OCI-M2 (cell line): Measurements from ENCODE around the gene STK36.

Experiments
- DNase-seq: peaks from one replicate; lab custom pipeline; 2025; ENCODE audit not compliant: unreplicated experiment; lab: John Stamatoyannopoulos, UW

Gene STK36

DNA sequence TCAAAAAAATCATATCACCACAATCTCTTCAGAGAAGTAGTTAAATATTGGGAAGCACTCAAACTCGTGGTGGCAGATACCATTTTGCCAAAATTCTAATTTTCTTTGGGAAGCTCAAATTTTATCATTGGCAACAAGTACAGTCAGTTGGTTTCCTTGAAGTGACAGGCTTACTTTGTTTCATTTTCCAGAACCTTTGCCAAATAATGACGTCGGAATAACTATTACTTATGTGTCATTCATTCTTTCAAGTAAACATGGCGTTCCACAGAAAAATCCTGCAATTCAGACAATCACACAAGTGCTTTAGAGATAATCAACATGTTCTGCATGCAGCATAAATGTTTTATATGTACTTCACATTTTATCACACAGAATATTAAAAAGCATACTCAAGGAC is 44.2 kb downstream of the STK36 start:
- no peak for DNase-seq

DNA sequence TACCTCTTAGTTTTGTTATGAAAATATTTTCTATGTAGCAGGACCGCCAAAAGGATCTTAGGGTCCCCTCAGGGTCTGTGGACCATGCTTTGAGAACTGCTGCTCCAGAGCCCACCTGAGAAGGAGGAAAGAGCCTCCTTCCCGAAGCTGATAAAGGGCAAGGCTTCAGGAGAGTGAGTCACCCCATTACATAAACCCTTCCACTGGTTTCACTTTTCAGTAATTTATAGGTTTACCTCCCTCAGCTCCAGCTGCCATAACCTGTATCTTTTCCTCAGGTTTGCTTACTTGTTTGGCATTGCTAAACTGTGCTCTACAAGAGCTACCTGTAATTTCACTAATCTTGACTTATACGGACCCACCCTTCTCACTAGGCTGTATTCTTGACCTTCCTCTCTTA is 45.4 kb downstream of the STK36 start:
- no peak for DNase-seq

DNA sequence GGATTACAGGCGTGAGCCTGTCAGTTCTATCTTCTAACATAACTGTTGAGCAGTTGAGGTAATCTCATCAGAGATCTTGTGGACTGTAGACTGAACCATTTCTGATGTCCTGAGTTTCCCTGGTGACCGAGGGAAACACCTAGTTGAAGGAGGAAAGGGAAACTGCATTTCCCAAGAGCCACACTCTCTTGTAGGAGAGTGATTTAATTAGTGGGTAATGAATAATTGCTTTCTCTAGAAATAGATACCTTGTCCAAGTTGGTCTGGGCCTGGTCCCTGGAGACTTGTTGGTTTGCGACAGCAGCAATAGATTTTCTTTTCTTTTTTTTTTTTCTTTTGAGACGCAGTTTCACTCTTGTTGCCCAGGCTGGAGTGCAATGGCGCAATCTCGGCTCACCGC is 46.2 kb downstream of the STK36 start:
- DNase-seq = no peak

DNA sequence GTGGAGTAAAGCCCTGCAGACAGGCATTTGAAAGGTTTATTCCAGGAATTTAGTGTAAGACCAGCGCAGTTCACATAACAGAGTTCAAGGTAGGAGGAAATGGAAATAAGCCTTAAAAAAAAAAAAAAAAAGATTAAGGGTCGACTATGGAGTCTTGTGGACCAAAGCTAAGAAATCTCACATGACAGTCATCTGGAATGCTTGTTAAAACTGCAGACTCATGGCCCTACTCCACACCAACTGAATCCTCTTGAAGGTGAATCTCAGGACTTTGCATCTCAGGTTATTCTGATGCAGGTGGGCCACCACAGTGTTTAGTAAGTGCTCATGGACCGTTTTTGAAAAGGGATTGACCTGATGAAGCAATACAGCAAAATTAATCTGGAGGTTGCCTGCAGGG is 47.6 kb downstream of the STK36 start:
- no peak for DNase-seq

DNA sequence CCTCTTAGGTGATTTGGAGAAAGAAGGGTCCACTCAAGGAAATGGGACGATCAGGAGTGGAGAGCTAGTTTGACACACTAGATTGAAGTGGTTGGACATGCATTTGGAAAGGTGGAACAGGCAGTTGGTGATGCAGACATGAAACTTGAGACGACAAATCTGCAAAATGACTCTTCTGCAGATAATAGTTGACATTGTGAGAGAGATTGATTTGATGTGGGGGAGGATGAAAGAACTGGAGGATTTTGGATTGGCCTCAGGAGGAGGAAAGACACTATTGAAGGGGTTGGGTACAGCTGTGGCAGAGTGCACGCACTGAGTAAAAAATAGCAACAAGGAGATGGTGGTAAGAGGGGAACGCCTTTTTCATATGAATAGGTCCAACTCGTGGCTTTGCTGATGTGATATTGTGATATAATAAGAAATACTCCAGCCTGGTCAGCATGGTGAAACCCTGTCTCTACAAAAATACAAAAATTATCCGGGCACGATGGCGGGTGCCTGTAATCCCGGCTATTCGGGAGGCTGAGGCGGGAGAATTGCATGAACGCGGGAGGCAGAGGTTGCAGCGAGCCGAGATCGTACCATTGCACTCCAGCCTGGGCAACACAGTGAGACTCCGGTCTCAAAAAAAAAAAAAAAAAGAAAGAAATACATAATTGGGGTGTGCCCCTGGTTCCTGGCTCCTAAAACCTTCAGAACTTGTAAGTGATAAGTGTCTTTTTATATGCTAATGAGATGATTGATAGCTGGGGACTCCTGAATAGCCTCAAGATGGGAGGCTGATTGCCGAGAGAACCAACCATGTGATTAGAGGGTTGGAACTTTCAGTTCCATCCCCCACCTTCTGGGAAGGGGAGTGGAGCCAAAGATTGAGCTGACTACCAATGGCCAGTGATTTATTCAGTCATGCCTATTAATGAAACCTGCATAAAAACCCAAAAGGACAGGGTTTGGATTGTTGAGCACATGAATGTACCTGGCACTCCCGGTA is 48.5 kb downstream of the STK36 start:
- DNase-seq = no peak

DNA sequence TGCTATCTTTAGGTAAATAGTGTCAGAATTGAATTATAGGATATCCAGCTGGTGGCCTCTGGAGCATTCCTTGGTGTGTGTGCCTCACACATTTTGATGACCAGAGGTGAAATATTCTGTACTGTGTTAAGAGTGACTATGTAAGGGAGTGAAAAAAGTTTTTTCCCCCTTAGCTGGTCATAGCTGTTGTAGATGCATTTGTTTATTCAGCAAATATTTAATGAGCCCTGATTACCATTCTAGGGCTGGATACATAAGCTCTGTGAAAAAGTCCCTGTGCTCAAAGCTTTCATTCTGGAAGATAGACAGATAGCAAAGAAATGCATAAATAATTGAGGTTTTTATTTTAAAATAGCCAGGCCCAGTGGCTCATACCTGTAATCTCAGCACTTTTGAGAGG is 49.6 kb downstream of the STK36 start:
- DNase-seq = no peak

DNA sequence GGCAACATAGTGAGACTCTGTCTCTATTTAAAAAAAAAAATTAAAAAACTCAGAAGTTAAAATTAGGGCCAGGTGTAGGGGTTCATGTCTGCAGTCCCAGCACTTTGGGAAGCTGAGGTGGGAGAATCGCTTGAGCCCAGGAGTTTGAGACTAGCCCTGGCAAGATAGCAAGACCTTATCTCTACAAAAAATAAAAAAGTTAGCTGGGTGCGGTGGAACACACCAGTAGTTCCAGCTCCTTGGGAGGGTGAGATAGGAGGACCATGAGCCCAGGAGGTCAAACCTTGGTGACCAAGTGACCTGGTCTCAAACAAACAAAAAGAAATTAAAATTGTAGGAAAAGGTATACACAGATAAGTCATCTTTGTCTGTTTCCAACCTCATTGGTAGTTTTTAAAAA is 50.0 kb downstream of the STK36 start:
- no peak for DNase-seq

DNA sequence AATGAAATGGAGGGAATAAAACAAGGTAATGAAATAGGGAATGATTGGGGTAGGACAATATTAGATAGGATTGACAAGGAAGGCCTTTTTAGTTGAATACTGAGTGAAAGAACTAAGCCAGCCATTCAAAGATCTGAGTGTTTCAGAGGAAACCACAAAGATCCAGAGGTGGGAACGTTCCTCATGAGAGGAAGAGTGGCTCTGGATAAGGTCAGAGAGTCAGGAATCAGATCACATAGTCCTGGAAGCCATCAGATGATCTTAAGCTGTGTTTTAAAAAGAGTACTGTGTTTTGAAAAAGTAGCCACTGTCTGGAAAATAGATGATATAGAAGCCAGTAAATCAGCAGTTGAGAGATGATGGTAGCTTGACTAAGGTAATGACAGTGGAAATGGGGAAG is 50.5 kb downstream of the STK36 start:
- no peak for DNase-seq

DNA sequence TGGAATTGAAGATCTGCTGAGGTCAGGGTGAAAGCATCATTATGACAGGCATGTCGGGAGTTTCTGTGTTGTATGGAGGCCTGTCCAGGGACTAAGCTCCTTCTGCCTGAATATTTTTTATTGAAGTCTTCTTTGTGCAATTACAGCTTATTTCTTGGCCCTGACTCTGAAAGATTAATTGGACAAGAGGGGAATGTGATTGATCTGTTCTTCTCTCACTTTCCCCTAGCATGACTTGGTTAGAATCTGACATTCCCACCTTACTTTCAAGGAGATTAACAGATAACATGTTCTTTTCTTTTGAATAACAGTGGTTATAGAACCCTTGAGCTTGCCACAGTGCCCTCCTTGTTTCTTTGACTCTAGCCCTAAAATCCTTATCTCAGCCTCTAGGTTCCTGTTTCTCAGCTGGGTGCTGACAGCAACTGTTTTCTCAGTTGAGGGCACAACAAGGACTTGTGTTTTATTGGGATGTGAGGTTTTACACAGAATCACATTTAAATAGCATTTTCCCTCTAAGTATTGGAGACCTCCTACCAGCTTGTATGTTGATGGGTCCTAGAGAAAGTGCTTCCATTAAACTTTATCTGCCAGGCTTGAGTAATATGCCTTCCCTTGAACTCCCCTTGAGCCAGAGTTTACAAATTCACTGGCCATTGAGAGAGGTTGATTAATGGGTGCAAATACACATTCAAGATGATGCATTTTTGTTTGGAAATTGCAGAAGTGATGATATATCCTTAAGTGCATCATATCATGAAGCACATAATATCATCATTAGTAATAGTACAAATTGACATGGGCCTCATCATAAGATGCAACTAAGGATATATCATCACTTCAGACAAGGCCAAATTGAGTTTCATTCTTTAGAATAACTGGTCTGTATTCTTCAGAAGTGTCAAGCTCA is 51.2 kb downstream of the STK36 start:
- DNase-seq = no peak

DNA sequence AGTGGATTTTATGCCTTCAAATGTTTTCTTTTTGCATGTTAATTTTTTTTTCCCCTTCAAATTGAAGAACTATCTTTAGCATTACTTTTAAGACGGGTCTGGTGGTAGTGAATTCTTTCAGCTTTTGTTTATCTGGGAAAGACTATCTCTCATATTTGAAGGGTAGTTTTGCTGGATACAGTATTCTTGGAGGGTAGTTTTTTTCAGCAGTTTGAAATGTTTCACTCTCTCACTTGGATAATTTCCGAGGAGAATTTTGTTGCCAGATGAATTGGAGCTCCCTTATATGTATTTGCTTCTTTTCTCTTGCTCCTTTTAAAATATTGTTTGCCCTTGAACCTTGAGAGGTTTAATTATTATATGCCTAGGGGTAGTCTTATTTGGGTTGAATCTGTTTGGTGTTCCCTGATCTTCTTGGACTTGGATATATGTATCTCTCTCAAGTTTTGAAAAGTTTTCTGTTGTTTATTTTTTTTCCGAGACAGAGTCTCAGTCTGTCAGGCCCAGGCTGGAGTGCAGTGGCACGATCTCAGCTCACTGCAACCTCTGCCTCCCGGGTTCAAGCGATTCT is 54.2 kb downstream of the STK36 start:
- DNase-seq = no peak

DNA sequence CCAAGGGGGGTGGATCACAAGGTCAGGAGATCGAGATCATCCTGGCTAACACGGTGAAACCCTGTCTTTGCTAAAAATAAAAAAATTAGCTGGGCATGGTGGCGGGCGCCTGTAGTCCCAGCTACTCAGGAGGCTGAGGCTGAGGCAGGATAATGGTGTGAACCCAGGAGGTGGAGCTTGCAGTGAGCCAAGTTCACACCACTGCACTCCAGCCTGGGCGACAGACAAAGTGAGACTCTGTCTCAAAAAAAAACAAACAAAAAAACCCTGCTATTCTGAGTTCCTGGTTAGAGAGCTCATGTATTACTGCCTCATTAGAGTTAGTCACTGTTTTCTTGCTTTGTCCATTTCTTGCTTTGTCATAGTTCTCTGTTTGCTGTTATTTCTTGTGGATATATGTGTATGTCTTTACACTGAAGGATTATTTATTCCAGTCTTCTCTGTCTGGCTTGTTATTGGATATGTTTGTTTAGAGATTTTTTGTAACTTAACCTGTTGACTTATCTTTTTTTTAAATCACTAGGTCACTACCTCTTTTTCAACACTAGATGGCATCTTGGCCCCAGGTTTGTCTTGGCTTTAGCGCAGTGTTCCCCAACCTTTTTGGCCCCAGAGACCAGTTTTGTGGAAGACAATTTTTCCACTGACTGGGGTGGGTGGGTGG is 55.7 kb downstream of the STK36 start:
- no peak for DNase-seq

DNA sequence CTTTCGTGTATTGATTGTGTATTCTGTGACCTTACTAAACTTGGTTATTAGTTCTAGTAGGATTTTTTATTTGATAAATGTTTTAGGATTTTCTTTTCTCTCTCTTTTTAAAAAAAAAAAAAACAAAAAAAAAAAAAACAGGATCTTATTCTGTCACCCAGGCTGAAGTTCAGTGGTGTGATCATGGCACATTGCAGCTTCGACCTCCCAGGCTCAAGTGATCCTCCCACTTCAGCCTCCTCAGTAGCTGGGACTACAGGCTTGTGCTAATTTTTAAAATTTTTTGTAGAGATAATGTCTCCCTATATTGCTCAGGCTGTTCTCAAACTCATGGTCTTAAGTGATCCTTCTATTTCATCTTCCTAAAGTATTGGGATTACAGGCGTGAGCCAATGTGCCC is 57.8 kb downstream of the STK36 start:
- DNase-seq = no peak

DNA sequence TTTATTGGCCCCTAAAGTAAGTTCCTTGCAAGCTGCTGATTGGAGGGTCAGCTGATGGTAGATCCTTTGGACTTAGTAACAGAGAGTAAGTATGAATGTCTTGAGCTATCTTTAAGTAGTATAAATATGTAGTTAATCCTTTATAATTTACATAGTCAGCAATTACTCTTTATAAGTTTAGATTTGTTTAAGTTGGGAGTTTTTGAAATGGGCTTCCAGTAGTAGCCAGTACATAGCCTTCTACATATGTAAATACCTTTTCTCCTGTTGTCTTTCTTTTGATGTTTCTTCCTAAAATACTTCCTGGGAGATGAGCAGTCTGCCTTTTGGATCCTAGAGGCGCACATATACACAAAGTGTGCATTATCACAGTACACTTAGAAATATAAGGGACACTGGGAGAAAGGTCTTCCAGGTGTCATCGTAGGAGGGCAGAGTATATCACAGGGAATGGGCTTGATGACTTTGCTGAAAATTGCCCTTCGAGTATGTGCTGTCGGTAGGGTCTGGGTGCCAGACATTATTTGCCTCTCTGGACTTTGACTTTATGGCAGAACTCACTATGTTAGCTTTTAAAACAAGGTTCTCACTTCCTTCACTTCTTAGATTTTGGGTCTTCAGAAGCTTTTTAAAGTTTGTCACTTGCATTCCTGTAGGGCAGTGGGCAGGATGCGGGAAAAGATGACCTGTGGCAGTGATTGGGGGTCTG is 60.3 kb downstream of the STK36 start:
- DNase-seq = no peak

DNA sequence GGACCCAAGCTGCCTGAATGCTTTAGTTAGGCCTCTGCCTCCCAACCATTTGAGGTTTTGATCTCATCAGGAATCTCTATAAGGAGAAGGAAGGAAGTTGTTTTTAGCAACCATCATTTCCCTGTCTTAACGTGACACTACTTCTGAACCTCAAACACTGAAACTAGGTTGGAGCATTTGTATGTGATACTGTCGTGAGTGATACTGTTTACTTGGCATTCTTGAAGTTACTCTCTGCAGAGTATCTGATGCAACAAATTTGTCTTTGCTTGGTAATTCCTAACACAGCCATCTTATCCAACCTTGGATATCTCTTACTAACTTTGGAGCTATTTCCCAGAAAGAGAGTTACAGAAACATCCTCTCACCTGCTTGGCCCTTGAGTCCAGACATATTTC is 60.9 kb downstream of the STK36 start:
- no peak for DNase-seq

DNA sequence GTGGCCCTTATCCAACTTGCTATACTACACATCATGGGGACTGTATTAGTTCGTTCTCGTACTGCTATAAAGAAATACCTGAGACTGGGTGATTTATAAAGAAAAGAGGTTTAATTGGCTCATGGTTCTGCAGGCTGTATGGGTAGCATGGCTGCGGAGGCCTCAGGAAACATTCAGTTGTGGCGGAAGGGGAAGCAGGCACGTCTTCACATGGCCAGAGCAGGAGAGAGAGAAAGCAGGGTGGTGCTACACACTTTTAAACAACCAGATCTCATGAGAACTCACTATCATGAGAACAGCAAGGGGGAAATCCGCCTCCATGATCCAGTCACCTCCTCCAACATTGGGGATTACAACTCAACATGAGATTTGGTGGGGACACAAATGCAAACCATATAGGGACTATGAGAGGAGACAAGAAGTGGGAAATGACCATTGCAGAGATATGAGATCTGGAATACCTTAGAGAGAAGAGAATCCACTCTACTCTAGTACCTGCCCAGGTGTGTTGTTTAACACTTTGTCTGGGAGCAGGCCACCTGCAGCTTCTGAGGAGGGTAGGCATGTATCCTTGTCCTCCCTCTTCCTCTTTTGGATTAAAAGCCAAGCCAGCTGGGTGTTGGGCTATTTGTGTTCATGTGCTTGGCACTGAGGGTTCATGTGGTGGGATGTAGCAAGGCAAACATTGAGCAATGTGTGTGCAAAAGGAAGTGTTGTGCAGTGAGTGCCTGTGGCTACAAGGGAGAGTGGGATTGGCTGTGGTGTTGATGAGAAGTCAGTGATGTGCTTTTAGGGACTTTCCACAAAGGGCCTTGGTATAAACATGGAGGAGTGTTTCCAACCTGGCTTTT is 61.5 kb downstream of the STK36 start:
- no peak for DNase-seq

DNA sequence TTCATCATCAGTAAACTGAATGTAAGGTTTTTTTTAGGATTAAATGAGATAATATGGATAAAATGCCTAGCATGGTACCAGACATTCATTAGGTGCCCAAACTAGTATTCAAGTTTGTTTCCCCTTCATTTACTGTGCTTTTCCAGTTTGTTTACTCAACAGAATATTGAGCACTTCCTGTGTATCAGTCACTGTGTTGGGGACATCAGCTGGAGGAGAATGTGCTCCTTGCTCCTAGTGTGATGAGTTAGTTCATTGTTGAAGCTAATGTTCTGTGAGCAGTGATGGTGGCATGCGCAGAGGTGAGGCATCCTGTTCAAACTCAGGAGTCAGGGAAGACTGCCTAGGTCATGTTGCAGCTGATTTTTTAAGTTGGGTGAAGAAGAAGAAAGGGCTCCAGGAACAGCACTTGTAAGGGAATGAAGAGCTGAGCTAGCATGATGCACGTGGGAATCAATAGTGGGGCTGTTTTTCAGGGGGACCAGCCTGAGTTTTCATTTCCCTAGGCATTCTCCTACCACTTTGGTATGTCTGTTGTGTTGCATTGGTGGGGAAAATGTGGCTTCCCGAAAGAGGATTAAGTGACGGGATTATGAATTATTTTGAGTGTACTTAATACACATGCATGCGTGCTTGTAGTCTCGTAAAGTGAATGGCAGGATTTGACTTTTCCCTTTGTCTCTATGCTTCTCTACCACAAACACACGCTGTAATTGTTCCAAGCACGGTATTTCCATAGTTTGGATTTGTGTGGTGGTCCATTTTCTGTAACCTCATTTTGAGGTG is 62.5 kb downstream of the STK36 start:
- DNase-seq = no peak

DNA sequence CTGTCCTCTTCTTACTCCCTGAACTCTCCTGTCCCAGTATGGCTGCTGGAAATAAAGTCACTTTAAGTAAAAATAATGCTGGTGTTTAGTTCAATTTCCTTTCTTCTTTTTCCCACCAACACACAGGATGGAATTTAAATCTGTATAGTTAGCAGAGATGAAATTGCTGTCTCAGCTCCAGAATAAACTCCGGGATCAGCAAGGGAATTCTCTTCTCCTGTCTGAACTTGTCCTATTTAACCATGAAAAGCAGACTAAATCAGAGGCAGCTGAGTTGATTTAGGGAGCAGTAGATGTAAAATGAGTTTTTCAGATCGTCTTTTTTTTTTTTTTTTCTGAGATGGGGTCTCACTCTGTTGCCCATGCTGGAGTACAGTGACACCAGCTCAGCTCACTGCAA is 64.6 kb downstream of the STK36 start:
- no peak for DNase-seq

DNA sequence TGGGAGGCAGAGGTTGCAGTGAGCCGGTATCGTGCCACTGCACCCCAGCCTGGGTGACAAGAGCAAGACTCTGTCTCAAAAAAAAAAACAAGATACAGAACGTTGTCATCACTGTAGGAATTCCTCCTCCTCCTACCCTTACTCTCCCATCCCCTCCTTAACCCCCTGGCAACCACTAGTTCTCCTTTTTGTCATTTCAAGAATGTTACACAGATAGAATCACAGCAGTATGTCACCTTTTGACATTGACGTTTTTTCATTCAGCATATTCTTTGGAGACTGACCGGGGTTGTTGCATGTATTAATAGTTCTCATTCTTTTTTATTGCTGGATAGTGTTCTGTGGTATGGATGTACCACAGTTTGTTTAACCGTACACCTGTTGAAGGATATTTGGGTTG is 71.2 kb downstream of the STK36 start:
- no peak for DNase-seq

DNA sequence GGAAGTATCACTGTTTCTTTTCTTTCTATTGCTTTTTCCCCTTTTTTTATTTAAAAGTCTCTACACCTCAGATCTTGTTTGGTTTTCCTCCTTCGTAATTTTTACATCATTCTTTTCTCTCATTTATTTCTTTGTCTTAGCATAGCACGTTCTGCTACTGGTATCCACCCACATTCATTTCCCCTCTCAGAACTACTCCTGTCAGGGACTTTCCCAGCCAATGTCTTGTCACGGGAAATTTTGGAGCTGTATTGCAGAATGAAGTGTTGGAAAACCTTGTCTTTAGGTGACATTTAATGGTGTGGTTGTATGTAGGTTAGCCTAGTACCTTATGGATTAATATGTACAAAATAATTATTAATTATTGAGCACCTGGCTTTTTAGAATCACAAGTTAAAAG is 72.7 kb downstream of the STK36 start:
- DNase-seq = no peak
